ENCODE data around the gene RUNDC1.

Gene RUNDC1

GRCh38 chr17:43018008-43018853 is 37.9 kb downstream of the RUNDC1 start:
- Histone ChIP-seq H3K4me3 (ENCODE audit: low read depth, low read length) (no peak overlapping the region), H3K36me3 (ENCODE audit: control insufficient read depth in 2 of 2, insufficient read depth in 1 of 2, low read length in 2 of 2) (peaks cover 0 to 49% of the 10 kb centered on the region in 2 experiments; a peak in 2 of 3 replicates), H3K9me3 (ENCODE audit: control insufficient read depth, insufficient read depth, low read depth, low read length) (no peaks in the 10 kb centered on the region), H3K4me1 (ENCODE audit: control insufficient read depth, insufficient read depth, low read length) (peaks cover 12% of the 10 kb centered on the region), H3K27ac (ENCODE audit: extremely low read depth, low read depth, low read length) (no peak overlapping the region)
- TF ChIP-seq ZNF768 (tag by site-specific recombination; IDR thresholded peaks at IDR 0.05): no peak
- TF ChIP-seq ZNF24 (tag by site-specific recombination; IDR thresholded peaks at IDR 0.05): 0 out of 2 replicates have a peak, but pooled peaks have one; percentile 45
- peak; percentile 33; the same call in 1 of the 2 replicates for TF ChIP-seq ZNF76 (tag by site-specific recombination; IDR thresholded peaks at IDR 0.05; ENCODE audit: borderline replicate concordance, low read depth)
- peak; percentile 81 for TF ChIP-seq ZBTB48 (tag by site-specific recombination; IDR thresholded peaks at IDR 0.05)
- no peak for TF ChIP-seq CTCF (tag by site-specific recombination; IDR thresholded peaks at IDR 0.05)
- no peak for TF ChIP-seq ZSCAN16 (tag by site-specific recombination; IDR thresholded peaks at IDR 0.05)
- TF ChIP-seq ZNF341 (tag by site-specific recombination; IDR thresholded peaks at IDR 0.05; ENCODE audit: low read depth): peak; percentile 72
- peak; percentile 44; the same call in 1 of the 2 replicates for TF ChIP-seq MYNN (tag by site-specific recombination; IDR thresholded peaks at IDR 0.05; ENCODE audit: borderline replicate concordance)
- CTCF ChIA-PET: interaction anchor here (1.0 to 1.1 kb wide), 2 partner anchors 20 to 465 kb away, joined by 3 to 4 read pairs; partner anchors contain the start of genes DHX8 and RPL27
- POLR2A ChIA-PET: interaction anchor here (1.6 kb wide), 1 partner anchor 20 kb away, joined by 7 read pairs; the partner anchor contains the start of gene RPL27

- Histone ChIP-seq H3K27ac (ENCODE audit: extremely low read depth, low read depth, low read length) (no peak overlapping the region), H3K9me3 (ENCODE audit: control insufficient read depth, insufficient read depth, low read depth, low read length) (no peaks in the 10 kb centered on the region), H3K4me1 (ENCODE audit: control insufficient read depth, insufficient read depth, low read length) (peaks cover 12% of the 10 kb centered on the region), H3K36me3 (ENCODE audit: control insufficient read depth in 2 of 2, insufficient read depth in 1 of 2, low read length in 2 of 2) (peaks cover 0 to 44% of the 10 kb centered on the region in 2 experiments; a peak in 2 of 3 replicates), H3K4me3 (ENCODE audit: low read depth, low read length) (no peak overlapping the region)
- CTCF ChIA-PET: interaction anchor here (1.0 to 1.1 kb wide), 2 partner anchors 21 to 464 kb away, joined by 3 to 4 read pairs; partner anchors contain the start of genes DHX8 and RPL27
- POLR2A ChIA-PET: interaction anchor here (0.6 to 1.6 kb wide), 3 partner anchors 8 to 21 kb away, joined by 3 to 7 read pairs (median 3); partner anchors contain the start of gene RPL27
- TF ChIP-seq ELK4 (IDR thresholded peaks at IDR 0.05; ENCODE audit: borderline replicate concordance, low read depth, low read length): no peak
- no peak for TF ChIP-seq ZNF76 (tag by site-specific recombination; IDR thresholded peaks at IDR 0.05; ENCODE audit: borderline replicate concordance, low read depth)
- TF ChIP-seq ZBTB21 (tag by site-specific recombination; IDR thresholded peaks at IDR 0.05): no peak
- TF ChIP-seq KLF8 (tag by site-specific recombination; IDR thresholded peaks at IDR 0.05): no peak
- TF ChIP-seq ZBTB1 (tag by site-specific recombination; IDR thresholded peaks at IDR 0.05): no peak
- TF ChIP-seq ZNF114 (tag by site-specific recombination; IDR thresholded peaks at IDR 0.05): no peak
- TF ChIP-seq ZXDB (tag by site-specific recombination; IDR thresholded peaks at IDR 0.05): no peak
- TF ChIP-seq ZNF138 (tag by site-specific recombination; IDR thresholded peaks at IDR 0.05; ENCODE audit: borderline replicate concordance): no peak
- TF ChIP-seq ZNF747 (tag by site-specific recombination; IDR thresholded peaks at IDR 0.05): no peak
- TF ChIP-seq ZNF677 (tag by site-specific recombination; IDR thresholded peaks at IDR 0.05): no peak
- TF ChIP-seq WT1 (tag by site-specific recombination; IDR thresholded peaks at IDR 0.05): no peak
- TF ChIP-seq ZNF544 (tag by site-specific recombination; IDR thresholded peaks at IDR 0.05): no peak
- TF ChIP-seq ZNF2 (tag by site-specific recombination; IDR thresholded peaks at IDR 0.05): no peak
- TF ChIP-seq KLF1 (tag by site-specific recombination; IDR thresholded peaks at IDR 0.05): no peak
- TF ChIP-seq ZNF660 (tag by site-specific recombination; IDR thresholded peaks at IDR 0.05): no peak
- TF ChIP-seq KLF17 (tag by site-specific recombination; IDR thresholded peaks at IDR 0.05): no peak
- no peak for TF ChIP-seq ZNF510 (tag by site-specific recombination; IDR thresholded peaks at IDR 0.05; ENCODE audit: insufficient replicate concordance)
These were observed 38.6 kb downstream of the RUNDC1 start for GRCh38 chr17:43018932-43019331.

All from HEK293 (cell line).